Pericardium fibroblast (primary cell): ENCODE results near the gene EIF4G3. TPM values are rescaled to one million over a fixed set of nuclear protein-coding genes. Genes with fewer than 3 reads are reported as not detected.

Experiments used
- total RNA-seq: library from RNA; depleted of rRNA; stranded (reverse); fragments of >200 nt; gene quantifications from 2 replicates; pipeline ENCODE4 v1.2.3, GENCODE V29; 2015

Gene EIF4G3, protein sequence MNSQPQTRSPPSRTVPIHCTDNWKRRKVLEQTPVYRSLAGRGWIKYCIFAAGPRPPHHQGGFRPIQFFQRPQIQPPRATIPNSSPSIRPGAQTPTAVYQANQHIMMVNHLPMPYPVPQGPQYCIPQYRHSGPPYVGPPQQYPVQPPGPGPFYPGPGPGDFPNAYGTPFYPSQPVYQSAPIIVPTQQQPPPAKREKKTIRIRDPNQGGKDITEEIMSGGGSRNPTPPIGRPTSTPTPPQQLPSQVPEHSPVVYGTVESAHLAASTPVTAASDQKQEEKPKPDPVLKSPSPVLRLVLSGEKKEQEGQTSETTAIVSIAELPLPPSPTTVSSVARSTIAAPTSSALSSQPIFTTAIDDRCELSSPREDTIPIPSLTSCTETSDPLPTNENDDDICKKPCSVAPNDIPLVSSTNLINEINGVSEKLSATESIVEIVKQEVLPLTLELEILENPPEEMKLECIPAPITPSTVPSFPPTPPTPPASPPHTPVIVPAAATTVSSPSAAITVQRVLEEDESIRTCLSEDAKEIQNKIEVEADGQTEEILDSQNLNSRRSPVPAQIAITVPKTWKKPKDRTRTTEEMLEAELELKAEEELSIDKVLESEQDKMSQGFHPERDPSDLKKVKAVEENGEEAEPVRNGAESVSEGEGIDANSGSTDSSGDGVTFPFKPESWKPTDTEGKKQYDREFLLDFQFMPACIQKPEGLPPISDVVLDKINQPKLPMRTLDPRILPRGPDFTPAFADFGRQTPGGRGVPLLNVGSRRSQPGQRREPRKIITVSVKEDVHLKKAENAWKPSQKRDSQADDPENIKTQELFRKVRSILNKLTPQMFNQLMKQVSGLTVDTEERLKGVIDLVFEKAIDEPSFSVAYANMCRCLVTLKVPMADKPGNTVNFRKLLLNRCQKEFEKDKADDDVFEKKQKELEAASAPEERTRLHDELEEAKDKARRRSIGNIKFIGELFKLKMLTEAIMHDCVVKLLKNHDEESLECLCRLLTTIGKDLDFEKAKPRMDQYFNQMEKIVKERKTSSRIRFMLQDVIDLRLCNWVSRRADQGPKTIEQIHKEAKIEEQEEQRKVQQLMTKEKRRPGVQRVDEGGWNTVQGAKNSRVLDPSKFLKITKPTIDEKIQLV (N-terminal part only)
- total RNA-seq = 32.1 and 37.0 TPM in 2 replicates

DNA sequence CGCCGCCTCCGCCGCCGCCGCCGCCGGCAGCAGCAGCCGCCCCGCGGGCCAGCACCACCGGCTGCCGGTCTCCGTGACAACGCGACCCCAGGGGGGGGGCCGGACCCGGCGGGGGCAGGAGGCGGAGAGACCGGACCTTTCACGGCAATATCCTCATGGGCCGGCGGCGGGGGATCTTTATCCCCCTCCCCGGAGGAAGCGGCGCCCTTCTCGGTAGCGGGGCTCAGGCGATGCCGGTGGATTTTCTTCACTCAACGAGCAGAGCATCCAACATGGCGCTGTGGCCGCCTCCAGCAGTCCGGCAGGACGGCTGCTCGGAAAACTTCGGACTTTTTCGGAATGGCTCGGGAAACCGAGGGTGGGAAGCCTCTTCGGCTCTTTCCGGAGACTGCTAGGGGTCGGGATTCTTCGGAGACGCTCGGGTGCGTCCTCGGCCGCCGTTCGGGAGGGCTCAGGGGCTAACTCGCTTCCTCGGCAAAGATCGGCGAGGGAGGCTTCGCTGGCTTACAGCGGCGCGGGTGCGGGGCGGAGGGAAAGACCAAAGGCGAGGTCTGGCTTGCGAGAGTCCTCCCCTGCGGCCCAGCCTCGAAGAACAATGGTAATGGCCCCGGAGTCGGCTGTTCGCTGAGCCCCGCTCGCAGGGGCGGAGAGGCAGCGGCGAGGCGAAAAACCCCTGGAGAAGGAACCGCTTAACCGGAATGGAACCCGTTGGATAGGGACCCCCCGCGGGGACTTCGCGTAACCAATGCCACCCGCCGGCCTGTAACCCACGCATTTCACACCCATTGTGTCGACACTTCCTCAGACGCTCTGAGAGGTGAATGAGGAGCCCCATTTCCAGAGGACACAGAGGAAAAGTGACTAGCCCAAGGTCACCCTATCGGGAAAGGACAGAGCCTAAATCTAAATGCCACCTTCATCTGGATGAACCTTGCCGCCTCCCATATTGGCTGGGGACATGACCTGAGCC, at the start of gene EIF4G3:
TSS of gene EIF4G3 (minus strand) at position 312 of the 970 bp plus-strand sequence. CDS start 174,155 bp downstream, outside the sequence.

DNA sequence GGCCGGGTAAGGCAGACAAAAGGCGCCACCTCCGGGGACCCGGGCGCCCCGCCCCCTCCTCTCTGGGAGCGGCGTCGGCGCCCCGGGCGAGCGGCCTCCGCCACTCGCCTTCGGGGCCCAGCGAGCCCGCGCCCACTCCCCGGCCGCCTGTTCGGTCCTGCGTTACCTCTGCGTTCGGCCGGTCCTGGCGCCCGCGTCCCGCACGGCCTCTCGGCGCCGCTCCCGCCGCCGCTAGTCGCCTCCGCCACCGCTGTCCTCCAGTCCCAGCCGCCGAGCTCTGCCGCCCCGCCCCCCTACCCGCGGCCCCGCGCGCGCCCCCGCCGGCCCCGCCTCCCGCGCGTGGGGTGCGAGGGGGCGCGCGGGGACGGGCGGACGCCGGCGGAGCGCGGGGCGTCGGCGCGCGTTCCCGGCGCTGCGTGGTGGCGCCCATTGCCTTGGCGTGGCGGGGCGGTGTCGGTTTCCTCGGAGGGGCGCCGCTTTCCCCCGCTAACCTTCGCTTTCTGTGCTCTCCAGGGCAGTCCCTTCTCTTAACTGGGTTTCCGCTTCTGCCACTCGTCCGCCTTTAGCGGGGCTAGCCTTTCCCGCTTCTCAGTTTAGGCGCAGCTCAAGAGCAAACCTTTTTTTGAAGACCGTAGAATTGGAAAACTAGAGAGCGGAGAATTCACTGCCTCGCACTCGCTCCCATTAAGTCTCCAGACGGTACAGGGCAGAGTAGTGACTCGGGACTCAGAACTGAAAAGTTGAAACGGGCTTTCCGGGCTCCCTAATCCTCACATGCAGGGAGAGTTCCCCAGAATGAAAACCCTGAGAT, 389.5 kb downstream of the EIF4G3 start, which contains the start of gene HP1BP3:
TSS of gene HP1BP3 (minus strand) at position 279 of the 811 bp plus-strand sequence. CDS start 6,867 bp downstream, outside the sequence.

Other genes with a start within 250 kb of the EIF4G3 start
- 62.1 and 84.3 TPM in 2 replicates for gene ECE1, start 113.6 kb upstream of the EIF4G3 start, total RNA-seq